WTC11 (cell line): ENCODE measurements around the gene GET4.

Experiments
- CTCF ChIP-seq: fragments of 200-600 bp; IDR thresholded peaks from 2 replicates; pipeline ENCODE4 v1.8.0; 2022; ENCODE audit warnings: antibody characterized with exemption
- PRDM15 ChIP-seq: sonication (generic); formaldehyde crosslinking; IDR thresholded peaks from 2 replicates; pipeline ENCODE4 v1.8.0; 2022; ENCODE audit warnings: missing genetic modification reagents
- TF ChIP-seq, protein P1 (sequence below): sonication (generic); formaldehyde crosslinking; IDR thresholded peaks from 2 replicates; pipeline ENCODE4 v1.8.0; 2022; ENCODE audit warnings: mild to moderate bottlenecking, missing genetic modification reagents
- TF ChIP-seq, protein P2 (sequence below): sonication (generic); formaldehyde crosslinking; IDR thresholded peaks from 2 replicates; pipeline ENCODE4 v1.8.1; 2023; ENCODE audit warnings: mild to moderate bottlenecking, missing genetic modification reagents, moderate library complexity
- TF ChIP-seq, protein P3 (sequence below): sonication (generic); formaldehyde crosslinking; IDR thresholded peaks from 2 replicates; pipeline ENCODE4 v1.8.1; 2023; ENCODE audit warnings: mild to moderate bottlenecking, missing genetic modification reagents

DNA sequence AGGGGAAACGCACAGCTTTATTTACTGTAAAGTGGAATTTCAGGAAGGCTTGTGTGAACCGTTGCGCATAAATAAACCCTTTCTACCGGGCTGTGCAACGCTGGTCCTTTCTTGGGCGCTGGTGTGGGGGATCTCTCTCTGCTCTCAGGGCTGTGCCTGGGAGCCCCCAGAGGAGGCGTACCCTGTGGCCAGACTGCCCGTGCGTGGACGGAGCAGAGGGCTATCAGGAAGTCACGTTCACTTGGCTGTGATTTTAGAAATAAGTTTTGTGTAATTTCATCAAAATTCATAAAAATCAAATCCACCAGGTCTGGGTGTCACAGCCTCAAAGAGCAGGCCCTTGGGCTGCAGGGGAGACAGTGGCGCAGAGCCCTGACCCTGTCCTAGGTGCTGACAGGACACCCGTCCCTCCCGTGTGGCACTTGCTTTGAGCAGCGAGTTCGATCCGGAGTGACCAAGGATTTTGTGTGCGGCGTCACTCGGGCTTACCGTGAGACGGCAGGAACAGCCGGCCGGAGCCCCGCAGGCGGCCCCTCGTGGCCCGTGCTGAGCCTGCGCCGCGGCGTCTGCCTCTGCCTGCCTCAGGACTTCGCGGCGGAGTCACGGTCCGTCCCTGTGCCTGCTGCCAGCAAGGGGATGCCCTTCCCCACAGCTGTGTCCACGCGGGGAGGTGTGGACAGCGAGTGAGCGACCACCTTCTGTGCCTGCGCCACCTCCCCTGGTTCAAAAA is 20.2 kb downstream of the GET4 start:
- TF ChIP-seq CTCF = no peak
- TF ChIP-seq, protein P1, sequence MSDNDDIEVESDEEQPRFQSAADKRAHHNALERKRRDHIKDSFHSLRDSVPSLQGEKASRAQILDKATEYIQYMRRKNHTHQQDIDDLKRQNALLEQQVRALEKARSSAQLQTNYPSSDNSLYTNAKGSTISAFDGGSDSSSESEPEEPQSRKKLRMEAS (CRISPR knock-in tag) = no peak
- TF ChIP-seq, protein P2, sequence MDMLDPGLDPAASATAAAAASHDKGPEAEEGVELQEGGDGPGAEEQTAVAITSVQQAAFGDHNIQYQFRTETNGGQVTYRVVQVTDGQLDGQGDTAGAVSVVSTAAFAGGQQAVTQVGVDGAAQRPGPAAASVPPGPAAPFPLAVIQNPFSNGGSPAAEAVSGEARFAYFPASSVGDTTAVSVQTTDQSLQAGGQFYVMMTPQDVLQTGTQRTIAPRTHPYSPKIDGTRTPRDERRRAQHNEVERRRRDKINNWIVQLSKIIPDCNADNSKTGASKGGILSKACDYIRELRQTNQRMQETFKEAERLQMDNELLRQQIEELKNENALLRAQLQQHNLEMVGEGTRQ (CRISPR knock-in tag) = no peak
- TF ChIP-seq, protein P3, sequence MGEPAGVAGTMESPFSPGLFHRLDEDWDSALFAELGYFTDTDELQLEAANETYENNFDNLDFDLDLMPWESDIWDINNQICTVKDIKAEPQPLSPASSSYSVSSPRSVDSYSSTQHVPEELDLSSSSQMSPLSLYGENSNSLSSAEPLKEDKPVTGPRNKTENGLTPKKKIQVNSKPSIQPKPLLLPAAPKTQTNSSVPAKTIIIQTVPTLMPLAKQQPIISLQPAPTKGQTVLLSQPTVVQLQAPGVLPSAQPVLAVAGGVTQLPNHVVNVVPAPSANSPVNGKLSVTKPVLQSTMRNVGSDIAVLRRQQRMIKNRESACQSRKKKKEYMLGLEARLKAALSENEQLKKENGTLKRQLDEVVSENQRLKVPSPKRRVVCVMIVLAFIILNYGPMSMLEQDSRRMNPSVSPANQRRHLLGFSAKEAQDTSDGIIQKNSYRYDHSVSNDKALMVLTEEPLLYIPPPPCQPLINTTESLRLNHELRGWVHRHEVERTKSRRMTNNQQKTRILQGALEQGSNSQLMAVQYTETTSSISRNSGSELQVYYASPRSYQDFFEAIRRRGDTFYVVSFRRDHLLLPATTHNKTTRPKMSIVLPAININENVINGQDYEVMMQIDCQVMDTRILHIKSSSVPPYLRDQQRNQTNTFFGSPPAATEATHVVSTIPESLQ (CRISPR knock-in tag) = no peak
- TF ChIP-seq PRDM15 = no peak
